ENCODE data around the gene SLC13A3.
A peak's percentile ranks its signal among the peaks of the same experiment; 100 is the strongest.

Gene SLC13A3

GRCh38 chr20:46563860-46564221, 87.4 kb downstream of the SLC13A3 start:
- DNase-seq (no peak), ATAC-seq (replicated peaks) (no peak)
- no peaks in the 10 kb centered on the region for H3K36me3 Mint-ChIP-seq (ENCODE audit: insufficient read depth)
- H3K4me3 Mint-ChIP-seq = no peak overlapping the region
- H3K27me3 Mint-ChIP-seq = peaks cover 0 to 17% of the 10 kb centered on the region in 2 donors
- H3K4me1 Mint-ChIP-seq (ENCODE audit: low read depth in 2 of 2) = peaks cover 0 to 7% of the 10 kb centered on the region in 2 donors
- H3K9me3 Mint-ChIP-seq = no peaks in the 10 kb centered on the region
- H3K27ac Mint-ChIP-seq = no peak overlapping the region

- no peaks in the 10 kb centered on the region for H3K9me3 Mint-ChIP-seq
- H3K27ac Mint-ChIP-seq = no peak overlapping the region
- peaks cover 0 to 7% of the 10 kb centered on the region in 2 donors for H3K4me1 Mint-ChIP-seq (ENCODE audit: low read depth in 2 of 2)
- no peaks in the 10 kb centered on the region for H3K36me3 Mint-ChIP-seq (ENCODE audit: insufficient read depth)
- no peak for DNase-seq
- peaks cover 0 to 17% of the 10 kb centered on the region in 2 donors for H3K27me3 Mint-ChIP-seq
- no peak for ATAC-seq (replicated peaks)
- H3K4me3 Mint-ChIP-seq = no peak overlapping the region
These were observed 87.9 kb downstream of the SLC13A3 start for GRCh38 chr20:46563170-46563859.

- H3K4me3 Mint-ChIP-seq = no peak overlapping the region
- H3K4me1 Mint-ChIP-seq (ENCODE audit: low read depth in 2 of 2) = peaks cover 0 to 7% of the 10 kb centered on the region in 2 donors
- H3K27ac Mint-ChIP-seq = no peak overlapping the region
- ATAC-seq (replicated peaks) (peak; percentile 61), DNase-seq (peak; percentile 47 to 54 (median 48))
- H3K9me3 Mint-ChIP-seq = no peaks in the 10 kb centered on the region
- no peaks in the 10 kb centered on the region for H3K36me3 Mint-ChIP-seq (ENCODE audit: insufficient read depth)
- H3K27me3 Mint-ChIP-seq = peaks cover 0 to 12% of the 10 kb centered on the region in 2 donors
These were observed 88.7 kb downstream of the SLC13A3 start for GRCh38 chr20:46562373-46563169.

GRCh38 chr20:46562009-46562372, 89.3 kb downstream of the SLC13A3 start:
- ATAC-seq (replicated peaks) = no peak
- no peak for DNase-seq
- no peak overlapping the region for H3K4me3 Mint-ChIP-seq
- H3K4me1 Mint-ChIP-seq (ENCODE audit: low read depth in 2 of 2) = peaks cover 0 to 7% of the 10 kb centered on the region in 2 donors
- no peak overlapping the region for H3K27ac Mint-ChIP-seq
- peaks cover 0 to 7% of the 10 kb centered on the region in 2 donors for H3K27me3 Mint-ChIP-seq
- H3K36me3 Mint-ChIP-seq (ENCODE audit: insufficient read depth) = no peaks in the 10 kb centered on the region
- H3K9me3 Mint-ChIP-seq = no peaks in the 10 kb centered on the region

- H3K4me3 Mint-ChIP-seq = no peak overlapping the region
These were observed 91.4 kb downstream of the SLC13A3 start for GRCh38 chr20:46559685-46560440.

DNA sequence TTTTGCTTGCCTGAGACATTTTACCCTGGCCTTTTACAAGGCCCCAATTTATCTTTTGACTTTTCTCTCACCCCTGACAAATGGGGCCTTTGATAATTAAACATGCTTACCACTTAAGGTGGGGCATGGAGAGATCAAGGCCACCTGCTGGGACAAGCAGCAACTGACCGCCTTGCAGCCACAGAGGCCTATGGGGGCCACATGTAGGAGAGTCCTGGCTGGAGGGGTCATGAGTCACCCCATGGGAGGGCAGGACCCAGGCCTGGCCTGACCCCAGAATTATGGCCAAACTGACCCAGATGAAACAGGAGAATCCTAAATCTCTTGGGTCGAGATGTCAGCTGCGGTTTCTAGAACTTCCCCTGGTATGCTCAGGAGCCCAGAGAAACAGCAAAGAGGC, 92.3 kb downstream of the SLC13A3 start:
- DNase-seq (no peak), ATAC-seq (replicated peaks) (no peak)
- Mint-ChIP-seq H3K27ac (no peak overlapping the region), H3K36me3 (ENCODE audit: insufficient read depth) (no peaks in the 10 kb centered on the region), H3K4me3 (no peak overlapping the region), H3K27me3 (no peaks in the 10 kb centered on the region), H3K4me1 (ENCODE audit: low read depth in 2 of 2) (peaks cover 0 to 7% of the 10 kb centered on the region in 2 donors), H3K9me3 (no peaks in the 10 kb centered on the region)

More at GRCh38 chr20:46559685-46560440, 91.4 kb downstream of the SLC13A3 start:
- Mint-ChIP-seq H3K27me3 (no peaks in the 10 kb centered on the region), H3K4me1 (ENCODE audit: low read depth in 2 of 2) (peaks cover 0 to 7% of the 10 kb centered on the region in 2 donors), H3K27ac (no peak overlapping the region), H3K36me3 (ENCODE audit: insufficient read depth) (no peaks in the 10 kb centered on the region), H3K9me3 (no peaks in the 10 kb centered on the region)
- DNase-seq = no peak
- ATAC-seq (replicated peaks) = no peak

DNA sequence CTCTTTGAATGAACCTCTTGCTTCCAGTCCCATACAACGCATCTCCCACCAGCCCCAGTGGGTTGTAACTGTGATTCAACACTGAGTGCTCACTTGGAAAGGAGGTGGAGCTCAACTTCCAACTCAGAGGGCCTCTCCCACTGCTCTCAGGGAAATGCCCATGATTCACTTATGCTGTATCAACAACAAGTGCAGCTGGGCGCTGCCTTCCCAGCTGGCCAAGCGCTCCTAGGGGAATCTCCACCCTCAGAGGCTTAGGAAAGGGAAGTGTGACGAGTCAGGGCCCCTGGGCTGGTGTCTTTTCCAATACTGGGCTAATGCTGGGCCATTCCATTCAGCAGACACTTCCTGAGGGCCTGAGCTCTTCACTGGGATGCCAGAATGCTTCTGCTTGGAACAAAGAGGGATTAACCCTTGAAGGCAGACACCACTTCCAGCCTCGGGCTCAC, 92.7 kb downstream of the SLC13A3 start:
- no peaks in the 10 kb centered on the region for H3K9me3 Mint-ChIP-seq
- no peak overlapping the region for H3K27ac Mint-ChIP-seq
- no peaks in the 10 kb centered on the region for H3K27me3 Mint-ChIP-seq
- H3K36me3 Mint-ChIP-seq (ENCODE audit: insufficient read depth) = no peaks in the 10 kb centered on the region
- DNase-seq (no peak), ATAC-seq (replicated peaks) (no peak)
- H3K4me1 Mint-ChIP-seq (ENCODE audit: low read depth in 2 of 2) = peaks cover 0 to 7% of the 10 kb centered on the region in 2 donors
- no peak overlapping the region for H3K4me3 Mint-ChIP-seq

GRCh38 chr20:46557231-46557956, 93.9 kb downstream of the SLC13A3 start:
- peaks cover 11 to 18% of the 10 kb centered on the region in 2 donors for H3K4me1 Mint-ChIP-seq (ENCODE audit: low read depth in 2 of 2)
- no peaks in the 10 kb centered on the region for H3K27me3 Mint-ChIP-seq
- no peak overlapping the region for H3K4me3 Mint-ChIP-seq
- ATAC-seq (replicated peaks) (no peak), DNase-seq (no peak)
- no peaks in the 10 kb centered on the region for H3K9me3 Mint-ChIP-seq
- H3K36me3 Mint-ChIP-seq (ENCODE audit: insufficient read depth) = no peaks in the 10 kb centered on the region
- peak overlapping the region in 1 of 2 donors; percentile 52 for H3K27ac Mint-ChIP-seq

DNA sequence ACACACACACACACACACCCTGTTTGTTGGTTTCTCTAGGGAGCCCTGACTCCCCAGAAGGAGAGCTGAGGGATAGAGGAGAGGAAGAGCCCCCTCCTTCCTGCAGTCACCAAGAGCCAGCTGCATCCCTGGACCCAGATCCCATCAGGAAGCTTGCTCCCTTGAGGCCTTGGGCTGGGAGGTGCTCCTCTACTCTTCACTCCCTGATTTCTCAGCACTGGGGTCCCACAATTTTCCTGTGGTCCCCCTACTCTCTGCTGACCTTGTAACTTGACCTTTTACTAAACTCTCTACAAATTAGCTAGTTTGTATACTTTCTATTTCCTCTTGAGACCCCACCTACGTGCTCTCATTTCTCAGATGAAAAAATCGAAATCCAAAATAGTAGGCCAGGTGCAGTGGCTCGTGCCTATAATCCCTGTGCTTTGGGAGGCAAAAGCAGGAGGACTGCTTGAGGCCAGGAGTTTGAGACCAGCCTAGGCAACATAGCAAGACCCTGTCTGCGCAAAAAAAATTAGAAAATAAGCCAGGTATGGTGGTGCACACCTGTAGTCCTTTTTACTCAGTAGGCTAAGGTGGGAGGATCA, 95.8 kb downstream of the SLC13A3 start:
- Mint-ChIP-seq H3K4me3 (no peak overlapping the region), H3K4me1 (ENCODE audit: low read depth in 2 of 2) (peaks cover 19 to 20% of the 10 kb centered on the region in 2 donors), H3K27me3 (no peaks in the 10 kb centered on the region), H3K9me3 (no peaks in the 10 kb centered on the region), H3K36me3 (ENCODE audit: insufficient read depth) (no peaks in the 10 kb centered on the region), H3K27ac (no peak overlapping the region)
- DNase-seq (no peak), ATAC-seq (replicated peaks) (no peak)

DNA sequence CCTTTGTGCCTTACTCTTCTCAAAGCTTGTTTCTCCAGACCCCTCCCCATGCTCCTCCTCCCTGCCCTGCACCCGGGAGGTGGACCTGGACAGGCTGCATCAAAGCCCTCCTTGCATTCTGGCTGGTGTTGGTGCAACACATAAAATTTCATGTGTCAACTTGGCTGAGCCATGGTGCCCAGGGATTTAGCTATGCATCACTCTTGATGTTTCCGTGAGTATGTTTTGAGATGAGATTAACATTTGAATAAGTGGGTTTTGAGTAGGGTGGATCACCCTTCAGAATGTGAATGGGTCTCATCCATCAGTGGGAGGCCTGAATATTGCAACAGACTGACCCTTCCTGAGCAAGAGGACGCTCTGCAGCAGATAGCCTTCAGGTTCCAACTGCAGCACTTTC, 96.4 kb downstream of the SLC13A3 start:
- no peaks in the 10 kb centered on the region for H3K27me3 Mint-ChIP-seq
- ATAC-seq (replicated peaks) (no peak), DNase-seq (no peak)
- peaks cover 18 to 19% of the 10 kb centered on the region in 2 donors for H3K4me1 Mint-ChIP-seq (ENCODE audit: low read depth in 2 of 2)
- H3K4me3 Mint-ChIP-seq = no peak overlapping the region
- no peaks in the 10 kb centered on the region for H3K9me3 Mint-ChIP-seq
- H3K36me3 Mint-ChIP-seq (ENCODE audit: insufficient read depth) = no peaks in the 10 kb centered on the region
- no peak overlapping the region for H3K27ac Mint-ChIP-seq

- ATAC-seq (replicated peaks) = no peak
- no peaks in the 10 kb centered on the region for H3K27me3 Mint-ChIP-seq
- H3K36me3 Mint-ChIP-seq (ENCODE audit: insufficient read depth) = no peaks in the 10 kb centered on the region
- H3K4me3 Mint-ChIP-seq = no peak overlapping the region
- no peak for DNase-seq
- H3K4me1 Mint-ChIP-seq (ENCODE audit: low read depth in 2 of 2) = peaks cover 18 to 19% of the 10 kb centered on the region in 2 donors
- no peaks in the 10 kb centered on the region for H3K9me3 Mint-ChIP-seq
- no peak overlapping the region for H3K27ac Mint-ChIP-seq
These were observed 97.3 kb downstream of the SLC13A3 start for GRCh38 chr20:46553926-46554325.

DNA sequence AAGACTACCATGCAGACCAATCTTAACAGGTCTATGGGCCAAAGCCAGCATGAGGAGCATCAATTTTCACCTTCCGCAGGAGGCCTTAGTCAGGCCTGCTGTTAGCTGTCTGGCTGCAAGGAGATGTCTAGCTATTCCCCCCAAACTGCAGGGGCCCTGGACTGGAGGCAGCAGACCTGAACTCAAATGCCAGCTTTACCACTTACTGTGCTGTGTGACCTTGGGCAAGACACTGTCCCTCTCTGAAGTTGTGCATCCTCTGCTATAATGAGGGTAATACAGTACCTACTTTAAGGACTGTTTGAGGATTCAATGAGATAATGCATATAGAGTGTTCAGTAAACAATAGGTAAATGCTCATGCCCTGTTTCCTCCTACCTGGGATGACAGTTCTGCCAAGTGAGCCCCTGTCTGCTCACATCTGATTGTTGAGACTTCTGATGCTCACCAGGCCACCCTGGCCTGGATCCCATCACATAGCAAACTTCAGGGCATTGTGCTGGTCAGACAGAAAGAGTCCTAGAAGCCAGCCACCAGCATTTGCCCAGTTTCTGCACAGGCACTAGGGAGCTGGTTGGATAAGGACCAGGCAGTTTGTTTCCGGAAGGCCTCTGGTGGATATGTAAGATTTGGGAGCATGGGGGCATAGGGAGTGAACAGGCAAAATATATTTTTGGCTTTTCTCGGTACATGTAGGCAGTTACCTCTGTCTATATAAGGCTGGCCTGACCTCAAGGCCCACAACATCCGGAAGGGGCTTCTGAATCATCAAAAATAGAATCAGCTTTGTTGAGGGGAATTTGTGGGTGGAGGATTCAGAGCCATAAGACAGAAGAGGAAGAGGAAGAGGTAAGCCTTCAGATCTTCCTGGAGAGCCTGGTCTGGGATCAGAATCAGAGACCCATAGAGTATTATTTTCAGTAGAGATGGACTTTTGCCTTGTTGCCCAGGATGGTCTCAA, 98.5 kb downstream of the SLC13A3 start:
- peak; percentile 90 for ATAC-seq (replicated peaks)
- Mint-ChIP-seq H3K4me3 (peak overlapping the region; percentile 54 to 59), H3K27ac (peak overlapping the region; percentile 36 to 76), H3K36me3 (ENCODE audit: insufficient read depth) (no peaks in the 10 kb centered on the region), H3K9me3 (no peaks in the 10 kb centered on the region), H3K27me3 (no peaks in the 10 kb centered on the region), H3K4me1 (ENCODE audit: low read depth in 2 of 2) (peaks cover 18 to 19% of the 10 kb centered on the region in 2 donors)
- peak in 2 of 3 experiments; percentile 17 to 27 for DNase-seq
